ENCODE data around the gene USP28.
"Not testable (repeated sequence)": the region's sequence is repeated elsewhere in the genome, so short reads cannot be mapped to it uniquely, and the experiment has no call there.

Gene USP28

DNA sequence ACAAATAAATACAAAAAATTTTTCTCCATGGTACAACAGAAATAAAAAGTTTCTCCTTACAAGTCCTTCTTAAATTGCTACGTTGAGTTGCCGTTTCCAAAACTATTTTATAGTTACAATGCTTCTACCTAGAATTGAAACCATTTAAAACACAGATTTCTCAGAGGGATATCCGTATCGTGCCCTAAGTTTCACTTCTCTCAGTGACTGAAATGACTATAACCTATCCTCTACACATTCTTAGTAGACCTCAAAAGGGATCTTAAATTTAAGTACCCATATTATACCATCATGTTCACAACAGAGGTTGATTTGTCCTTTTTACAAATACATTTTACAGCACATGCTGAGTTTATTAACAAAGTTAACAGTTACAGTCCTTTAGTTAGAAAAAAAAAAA, 44.1 kb downstream of the USP28 start:
- DNase-seq, result no peak
- Mint-ChIP-seq H3K4me3 (no peak overlapping the region), H3K27me3 (no peaks in the 10 kb centered on the region), H3K4me1 (ENCODE audit: low read depth) (no peaks in the 10 kb centered on the region), H3K9me3 (no peaks in the 10 kb centered on the region), H3K27ac (no peak overlapping the region), H3K36me3 (ENCODE audit: low read depth) (peaks cover 32% of the 10 kb centered on the region)

DNA sequence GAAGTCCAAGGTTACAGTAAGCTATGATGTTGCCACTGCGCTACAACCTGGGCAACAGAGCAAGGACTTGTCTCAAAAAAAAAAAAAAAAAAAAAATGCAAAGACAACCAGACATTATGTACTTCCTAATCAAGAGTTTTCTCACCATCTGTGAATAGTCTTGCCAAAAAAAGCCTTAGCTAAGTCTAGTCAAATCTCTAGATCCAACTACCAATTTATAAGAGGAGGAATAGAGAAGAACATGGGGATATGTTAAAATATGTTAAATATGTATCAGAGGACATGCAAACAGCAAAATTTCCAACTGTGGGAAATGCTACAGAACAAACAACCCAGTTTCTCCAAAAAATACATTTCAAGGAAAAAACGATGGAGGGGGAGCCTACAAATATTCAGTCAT, 45.6 kb downstream of the USP28 start:
- H3K27me3 Mint-ChIP-seq, result no peaks in the 10 kb centered on the region
- H3K4me3 Mint-ChIP-seq, result no peak overlapping the region
- peaks cover 45% of the 10 kb centered on the region for H3K36me3 Mint-ChIP-seq (ENCODE audit: low read depth)
- no peaks in the 10 kb centered on the region for H3K4me1 Mint-ChIP-seq (ENCODE audit: low read depth)
- H3K9me3 Mint-ChIP-seq, result no peaks in the 10 kb centered on the region
- no peak for DNase-seq
- H3K27ac Mint-ChIP-seq, result no peak overlapping the region

DNA sequence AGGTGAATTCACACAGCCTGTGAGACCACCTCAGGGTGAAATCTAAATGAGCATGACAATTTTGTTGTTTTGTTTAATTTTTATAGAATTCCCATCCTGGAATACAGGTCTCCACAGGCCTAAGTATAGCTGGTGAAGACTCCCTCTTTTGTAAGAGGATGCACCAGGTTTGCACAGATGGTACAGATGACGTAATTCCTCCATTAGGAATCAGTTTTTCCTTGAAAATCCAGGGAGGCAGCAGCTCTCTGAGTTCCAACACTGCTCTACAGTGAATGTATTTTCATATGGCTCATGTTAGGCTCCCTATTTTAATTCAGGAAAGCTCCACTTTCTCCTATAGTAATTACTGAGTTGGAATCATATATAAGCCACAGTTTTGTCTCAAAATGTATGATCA, 47.2 kb downstream of the USP28 start:
- Mint-ChIP-seq H3K27me3 (no peaks in the 10 kb centered on the region), H3K4me1 (ENCODE audit: low read depth) (no peaks in the 10 kb centered on the region), H3K9me3 (no peaks in the 10 kb centered on the region), H3K36me3 (ENCODE audit: low read depth) (peaks cover 52% of the 10 kb centered on the region), H3K4me3 (no peak overlapping the region), H3K27ac (no peak overlapping the region)
- no peak for DNase-seq

DNA sequence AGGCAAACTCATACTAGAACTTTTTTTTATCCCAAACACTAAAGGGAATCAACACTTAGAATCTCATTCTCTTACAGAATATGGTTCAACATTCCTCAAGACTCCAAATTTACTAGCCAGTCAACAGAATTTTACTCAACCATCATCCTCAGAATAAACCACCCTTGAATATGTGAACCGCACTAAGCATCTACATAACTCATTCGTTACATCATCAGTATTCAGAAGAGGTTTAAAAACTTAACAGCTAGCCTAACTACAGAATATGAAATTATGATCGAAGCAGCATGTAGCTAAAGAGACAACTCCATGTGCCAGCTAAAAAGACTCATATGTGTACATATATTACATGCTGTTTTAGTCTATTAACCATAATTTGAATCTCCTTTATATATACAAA, 47.9 kb downstream of the USP28 start:
- no peaks in the 10 kb centered on the region for H3K9me3 Mint-ChIP-seq
- no peak overlapping the region for H3K27ac Mint-ChIP-seq
- no peaks in the 10 kb centered on the region for H3K27me3 Mint-ChIP-seq
- no peaks in the 10 kb centered on the region for H3K4me1 Mint-ChIP-seq (ENCODE audit: low read depth)
- peaks cover 58% of the 10 kb centered on the region for H3K36me3 Mint-ChIP-seq (ENCODE audit: low read depth)
- DNase-seq, result no peak
- no peak overlapping the region for H3K4me3 Mint-ChIP-seq

DNA sequence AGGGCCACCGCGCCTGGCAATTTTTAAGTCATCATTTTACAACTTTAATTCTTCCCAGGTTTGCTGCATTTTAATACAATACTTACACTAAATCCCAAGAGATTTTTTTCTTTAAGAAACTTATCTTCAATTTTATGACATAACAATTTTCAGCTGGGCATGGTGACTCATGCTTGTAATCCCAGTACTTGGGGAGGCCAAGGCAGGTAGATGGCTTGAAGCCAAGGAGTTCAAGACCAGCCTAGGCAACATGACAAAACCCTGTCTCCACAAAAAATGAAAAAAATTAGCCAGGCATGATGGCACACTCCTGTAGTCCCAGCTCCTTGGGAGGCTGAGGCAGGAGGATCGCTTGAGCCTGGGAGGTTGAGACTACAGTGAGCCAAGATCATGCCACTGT, 56.9 kb downstream of the USP28 start:
- Mint-ChIP-seq H3K27ac (no peak overlapping the region), H3K4me1 (ENCODE audit: low read depth) (no peaks in the 10 kb centered on the region), H3K9me3 (no peaks in the 10 kb centered on the region), H3K36me3 (ENCODE audit: low read depth) (peaks cover 56% of the 10 kb centered on the region), H3K27me3 (no peaks in the 10 kb centered on the region), H3K4me3 (no peak overlapping the region)
- no peak for DNase-seq

DNA sequence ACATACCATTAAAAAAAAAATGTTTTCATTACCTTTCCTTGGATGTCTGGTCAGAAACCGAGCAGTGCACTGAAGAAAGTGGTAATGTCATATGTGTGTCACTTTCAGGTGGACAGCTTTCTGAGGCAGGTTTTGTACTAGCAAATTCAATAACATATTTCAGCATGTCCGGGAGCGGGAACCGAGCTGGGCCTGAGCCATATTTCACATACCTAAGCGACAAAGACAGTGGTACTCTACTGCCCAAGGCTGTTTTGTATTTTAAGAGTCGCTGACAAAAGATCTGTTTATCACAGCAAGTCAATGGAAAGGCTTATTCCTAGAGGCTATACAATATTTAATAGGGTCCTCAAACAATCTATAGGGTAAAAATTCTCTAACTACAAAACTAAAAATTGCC, 57.7 kb downstream of the USP28 start:
- no peaks in the 10 kb centered on the region for H3K27me3 Mint-ChIP-seq
- H3K4me1 Mint-ChIP-seq (ENCODE audit: low read depth), result no peaks in the 10 kb centered on the region
- no peak overlapping the region for H3K4me3 Mint-ChIP-seq
- H3K27ac Mint-ChIP-seq, result no peak overlapping the region
- H3K36me3 Mint-ChIP-seq (ENCODE audit: low read depth), result peaks cover 54% of the 10 kb centered on the region
- H3K9me3 Mint-ChIP-seq, result no peaks in the 10 kb centered on the region
- DNase-seq, result no peak

DNA sequence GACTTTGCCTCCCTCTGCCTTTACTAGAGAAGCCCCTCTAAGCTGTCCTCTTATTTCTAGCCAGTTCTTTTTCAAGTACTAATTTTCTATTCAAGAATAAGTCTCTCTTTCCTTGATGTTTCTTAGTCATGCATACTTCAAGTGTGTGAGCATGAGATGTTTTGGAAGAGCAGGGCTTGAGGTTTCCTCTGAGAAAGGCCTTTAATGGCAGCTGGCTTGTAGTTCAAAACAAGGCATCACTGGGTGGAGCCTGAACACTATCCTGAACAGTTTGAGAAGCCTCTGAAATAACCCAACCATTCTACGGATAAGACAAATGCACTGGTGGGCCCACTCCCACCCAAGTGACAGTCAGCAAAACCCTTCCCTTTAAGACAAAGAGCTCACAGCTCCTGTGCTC, 58.2 kb downstream of the USP28 start:
- no peak for DNase-seq
- Mint-ChIP-seq H3K4me1 (ENCODE audit: low read depth) (no peaks in the 10 kb centered on the region), H3K27ac (no peak overlapping the region), H3K9me3 (no peaks in the 10 kb centered on the region), H3K4me3 (no peak overlapping the region), H3K27me3 (no peaks in the 10 kb centered on the region), H3K36me3 (ENCODE audit: low read depth) (peaks cover 56% of the 10 kb centered on the region)

DNA sequence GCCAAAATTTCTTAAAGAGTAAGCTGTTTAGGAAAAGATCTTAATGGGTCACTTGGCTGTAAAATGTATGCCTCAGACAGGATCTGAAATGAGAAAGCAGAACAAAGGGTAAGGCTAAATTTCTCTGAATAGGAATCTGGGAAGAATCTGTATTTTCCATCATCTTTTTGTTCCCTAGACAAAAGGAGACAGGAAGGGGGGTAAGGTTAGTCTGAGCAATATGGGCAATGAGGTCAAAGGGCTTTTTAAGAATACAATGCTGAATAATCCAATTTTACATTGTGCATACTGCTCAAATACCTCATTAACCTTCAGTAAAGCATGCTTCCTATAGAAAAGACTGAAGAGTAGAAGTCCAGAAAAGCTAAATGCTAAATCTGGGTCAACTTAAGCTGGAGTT, 61.2 kb downstream of the USP28 start:
- no peaks in the 10 kb centered on the region for H3K9me3 Mint-ChIP-seq

DNA sequence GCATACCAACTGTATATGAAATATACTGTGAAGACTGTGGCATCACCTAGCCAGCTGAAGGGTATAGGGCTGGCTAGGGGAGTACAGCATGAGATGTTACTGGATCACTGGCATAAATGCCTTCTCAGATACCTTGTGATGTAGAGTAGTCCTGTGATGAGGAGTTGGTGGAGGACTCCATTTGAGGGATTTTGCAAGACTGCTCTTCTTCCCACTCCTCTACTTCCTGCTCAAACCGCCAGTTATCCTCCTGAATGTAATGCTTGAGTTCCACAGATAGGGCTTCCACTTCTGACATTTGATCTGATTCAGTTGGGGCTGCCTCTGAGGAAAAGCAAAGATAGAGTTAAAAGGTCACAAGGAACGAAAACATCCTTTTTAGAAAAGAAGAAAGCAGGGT, 66.4 kb downstream of the USP28 start:
- no peak overlapping the region for H3K27ac Mint-ChIP-seq
- no peaks in the 10 kb centered on the region for H3K4me1 Mint-ChIP-seq (ENCODE audit: low read depth)
- H3K27me3 Mint-ChIP-seq, result no peaks in the 10 kb centered on the region
- H3K4me3 Mint-ChIP-seq, result no peak overlapping the region
- DNase-seq, result no peak
- peaks cover 77% of the 10 kb centered on the region for H3K36me3 Mint-ChIP-seq (ENCODE audit: low read depth)
- no peaks in the 10 kb centered on the region for H3K9me3 Mint-ChIP-seq

More for the DNA sequence above, 61.2 kb downstream of the USP28 start:
- no peaks in the 10 kb centered on the region for H3K27me3 Mint-ChIP-seq
- H3K4me1 Mint-ChIP-seq (ENCODE audit: low read depth), result no peaks in the 10 kb centered on the region
- H3K27ac Mint-ChIP-seq, result no peak overlapping the region
- H3K36me3 Mint-ChIP-seq (ENCODE audit: low read depth), result peaks cover 52% of the 10 kb centered on the region
- DNase-seq, result no peak
- H3K4me3 Mint-ChIP-seq, result no peak overlapping the region

DNA sequence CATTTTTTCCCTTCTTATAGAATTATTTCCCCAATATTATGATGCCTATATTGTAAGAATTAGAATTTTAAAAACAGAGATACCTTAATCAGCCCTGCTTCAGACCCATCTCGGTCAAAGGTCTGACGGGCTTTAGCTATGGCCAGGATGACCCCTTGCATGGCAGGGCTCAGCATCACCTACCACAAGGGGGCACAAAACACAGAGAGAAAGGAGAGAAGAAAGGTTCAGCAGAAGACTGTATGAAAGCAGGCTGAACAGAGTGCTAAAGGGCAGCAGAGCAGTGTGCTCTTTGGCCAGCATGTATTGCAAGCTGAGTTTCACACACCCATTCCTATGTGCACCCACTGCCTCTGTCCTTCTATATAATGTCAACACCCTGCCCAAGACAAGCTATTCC, 69.0 kb downstream of the USP28 start:
- Mint-ChIP-seq H3K27me3 (no peaks in the 10 kb centered on the region), H3K4me3 (no peak overlapping the region), H3K4me1 (ENCODE audit: low read depth) (no peaks in the 10 kb centered on the region), H3K9me3 (no peaks in the 10 kb centered on the region), H3K27ac (no peak overlapping the region), H3K36me3 (ENCODE audit: low read depth) (peaks cover 84% of the 10 kb centered on the region)
- DNase-seq, result no peak

DNA sequence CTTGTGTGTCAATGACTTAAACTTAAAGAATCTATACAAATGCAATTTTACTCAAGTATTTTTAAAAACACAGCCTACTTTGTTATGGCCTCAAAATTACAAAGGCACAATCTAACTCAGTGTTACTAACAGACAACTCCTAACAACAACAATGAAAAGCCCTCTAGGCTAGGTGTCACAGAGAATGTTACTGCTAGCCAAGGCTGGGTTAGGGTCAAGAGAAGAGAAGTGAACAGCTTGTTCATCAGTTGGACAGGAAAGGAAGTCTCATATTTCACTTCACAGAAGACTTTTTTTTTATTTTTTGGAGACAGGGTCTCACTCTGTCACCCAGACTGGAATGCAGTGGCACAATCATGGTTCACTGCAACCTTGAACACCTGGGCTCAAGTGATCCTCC, 69.7 kb downstream of the USP28 start:
- H3K27ac Mint-ChIP-seq, result no peak overlapping the region
- H3K9me3 Mint-ChIP-seq, result no peaks in the 10 kb centered on the region
- H3K36me3 Mint-ChIP-seq (ENCODE audit: low read depth), result peaks cover 84% of the 10 kb centered on the region
- no peak for DNase-seq
- no peak overlapping the region for H3K4me3 Mint-ChIP-seq
- H3K4me1 Mint-ChIP-seq (ENCODE audit: low read depth), result no peaks in the 10 kb centered on the region
- H3K27me3 Mint-ChIP-seq, result no peaks in the 10 kb centered on the region

DNA sequence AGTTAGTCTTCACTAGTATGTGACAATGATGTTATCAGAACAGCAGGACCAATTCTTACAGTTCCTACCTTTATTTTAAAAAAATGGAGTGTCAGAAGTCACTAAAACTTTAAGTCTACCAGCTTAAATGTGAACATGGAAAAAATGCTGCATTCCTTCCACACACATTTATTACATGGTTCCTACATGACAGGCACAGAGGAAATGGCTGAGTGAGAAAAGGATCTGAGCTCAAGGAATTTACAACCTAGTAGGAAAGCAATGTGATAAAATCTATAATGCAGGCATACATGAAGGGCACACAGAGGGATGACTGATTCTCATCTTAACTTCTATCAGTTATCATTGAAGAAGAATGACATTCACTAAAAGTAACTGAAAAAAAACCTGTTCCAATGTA, 72.8 kb downstream of the USP28 start:
- H3K27ac Mint-ChIP-seq, result no peak overlapping the region
- H3K4me3 Mint-ChIP-seq, result no peak overlapping the region
- no peak for DNase-seq
- H3K27me3 Mint-ChIP-seq, result no peaks in the 10 kb centered on the region
- no peaks in the 10 kb centered on the region for H3K9me3 Mint-ChIP-seq
- no peaks in the 10 kb centered on the region for H3K4me1 Mint-ChIP-seq (ENCODE audit: low read depth)
- H3K36me3 Mint-ChIP-seq (ENCODE audit: low read depth), result peaks cover 76% of the 10 kb centered on the region

DNA sequence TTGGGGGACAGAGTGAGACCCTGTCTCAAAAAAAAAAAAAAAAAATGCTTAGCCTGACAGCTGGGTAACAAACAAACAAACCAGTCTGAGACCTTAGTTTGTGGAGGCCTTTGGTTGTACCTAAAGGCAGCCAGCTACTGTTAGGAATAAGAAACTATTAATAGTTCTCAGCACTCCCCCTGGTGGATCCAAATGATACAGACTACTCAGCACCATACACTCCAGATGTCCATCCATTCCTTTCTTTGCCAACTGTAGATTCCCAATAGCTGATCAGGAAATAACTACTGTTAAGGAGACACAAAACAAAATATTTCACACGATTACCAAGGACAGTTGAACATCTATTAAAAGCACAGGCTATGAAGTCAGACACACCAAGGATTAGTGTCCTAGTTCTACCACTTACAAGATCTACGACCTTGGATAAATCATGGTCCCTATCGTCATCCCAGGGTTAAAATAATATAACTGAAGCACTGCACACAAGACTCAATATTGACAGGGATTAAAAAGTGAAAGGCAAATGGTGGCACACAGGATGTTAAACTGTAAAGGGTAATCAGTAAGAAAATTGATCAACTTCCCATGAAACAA, 78.6 kb downstream of the USP28 start:
- Mint-ChIP-seq H3K4me3 (no peak overlapping the region), H3K27me3 (no peaks in the 10 kb centered on the region), H3K36me3 (ENCODE audit: low read depth) (peaks cover 29% of the 10 kb centered on the region), H3K27ac (no peak overlapping the region), H3K4me1 (ENCODE audit: low read depth) (no peaks in the 10 kb centered on the region), H3K9me3 (no peaks in the 10 kb centered on the region)
- no peak for DNase-seq

DNA sequence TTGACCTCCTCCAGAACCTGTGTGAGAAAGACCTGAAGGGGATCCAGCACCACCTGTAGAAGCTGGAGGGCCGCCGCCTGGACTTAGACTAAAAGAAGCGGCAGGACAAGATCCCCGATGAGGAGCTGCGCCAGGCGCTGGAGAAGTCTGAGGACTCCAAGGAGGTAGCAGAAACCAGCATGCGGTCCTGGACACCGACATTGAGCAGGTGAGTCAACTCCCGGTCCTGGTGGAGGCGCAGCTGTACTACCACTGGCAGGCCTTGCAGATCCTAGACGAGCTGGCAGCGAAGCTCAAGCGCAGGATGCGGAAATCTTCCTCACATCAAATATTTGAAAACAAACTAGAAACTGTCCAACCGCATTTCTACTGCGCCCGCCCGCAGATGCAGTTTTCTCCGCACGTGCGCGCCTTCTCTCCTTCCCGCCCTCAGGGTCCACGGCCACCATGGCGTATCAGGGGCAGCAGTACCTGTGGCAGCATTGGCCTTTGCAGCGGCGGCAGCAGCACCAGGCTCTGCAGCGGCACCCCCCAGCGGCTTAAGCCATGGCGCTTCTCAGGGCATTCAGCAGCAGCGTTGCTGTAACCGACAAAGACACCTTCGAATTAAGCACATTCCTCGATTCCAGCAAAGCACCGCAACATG, 85.6 kb downstream of the USP28 start:
- H3K36me3 Mint-ChIP-seq (ENCODE audit: low read depth), result no peaks in the 10 kb centered on the region
- no peak for DNase-seq
- H3K4me1 Mint-ChIP-seq (ENCODE audit: low read depth), result no peaks in the 10 kb centered on the region
- peaks cover 15% of the 10 kb centered on the region for H3K27me3 Mint-ChIP-seq
- H3K9me3 Mint-ChIP-seq, result no peaks in the 10 kb centered on the region
- H3K4me3 Mint-ChIP-seq, result no peak overlapping the region
- H3K27ac Mint-ChIP-seq, result no peak overlapping the region

DNA sequence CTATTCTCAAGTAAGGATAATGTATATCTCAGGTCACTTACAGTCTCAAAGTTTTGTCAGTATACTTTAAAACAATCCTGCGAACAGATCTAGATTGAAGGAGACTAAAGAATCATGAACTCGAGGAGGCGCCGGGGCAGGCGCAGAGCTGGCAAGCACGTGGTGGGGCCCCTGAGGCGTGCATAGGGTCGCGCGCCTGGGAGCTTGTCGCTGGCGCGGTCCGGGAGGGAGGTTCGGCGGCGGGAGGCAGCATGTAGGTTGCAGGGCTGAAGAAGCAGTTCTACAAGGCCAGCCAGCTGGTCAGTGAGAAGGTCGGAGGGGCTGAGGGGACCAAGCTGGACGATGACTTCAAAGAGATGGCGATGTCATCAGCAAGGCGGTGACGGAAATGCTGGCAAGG, 86.4 kb downstream of the USP28 start:
- not testable (repeated sequence) for H3K36me3 Mint-ChIP-seq (ENCODE audit: low read depth); H3K9me3 Mint-ChIP-seq; H3K27ac Mint-ChIP-seq; H3K4me3 Mint-ChIP-seq; H3K4me1 Mint-ChIP-seq (ENCODE audit: low read depth); DNase-seq
- H3K27me3 Mint-ChIP-seq, result peaks cover 21% of the 10 kb centered on the region

DNA sequence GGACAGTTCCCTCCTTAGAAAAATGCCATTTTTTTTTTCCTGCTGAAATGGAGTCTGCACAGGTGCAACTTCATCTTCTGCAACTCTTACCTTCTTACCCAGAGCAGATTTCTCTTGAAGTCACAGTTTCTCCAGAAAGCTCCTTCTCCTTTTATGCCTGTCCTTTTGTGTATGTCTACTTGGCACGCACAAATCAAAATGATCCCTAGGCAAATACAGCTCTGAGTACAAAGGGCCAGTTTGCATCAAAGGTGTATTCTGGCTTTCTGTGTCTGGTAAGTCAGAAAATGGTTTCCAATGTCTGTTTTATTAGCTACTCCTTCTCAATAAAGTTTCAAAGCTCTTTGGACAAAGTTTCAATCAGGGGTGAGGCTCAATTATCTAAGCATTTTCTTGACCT, 93.2 kb downstream of the USP28 start:
- Mint-ChIP-seq H3K4me1 (ENCODE audit: low read depth) (no peaks in the 10 kb centered on the region), H3K27me3 (peaks cover 27% of the 10 kb centered on the region), H3K4me3 (no peak overlapping the region), H3K9me3 (no peaks in the 10 kb centered on the region), H3K27ac (no peak overlapping the region), H3K36me3 (ENCODE audit: low read depth) (no peaks in the 10 kb centered on the region)
- no peak for DNase-seq
